H1 (cell line): ENCODE results near the gene SOX13. TPM values are rescaled to one million over a fixed set of nuclear protein-coding genes. Genes with fewer than 3 reads are reported as not detected.

Experiments used
- BRCA1 ChIP-seq: IDR thresholded peaks from 2 replicates; pipeline ENCODE4 v1.6.1; 2012; ENCODE audit warnings: low read depth, low read length, improper control_type of control experiment
- CHD2 ChIP-seq: IDR thresholded peaks from 2 replicates; pipeline ENCODE4 v1.6.1; 2012; ENCODE audit warnings: low read length, improper control_type of control experiment
- GTF2F1 ChIP-seq: IDR thresholded peaks from 2 replicates; pipeline ENCODE4 v1.6.1; 2012; ENCODE audit warnings: low read depth, low read length, improper control_type of control experiment, borderline replicate concordance
- JUN ChIP-seq: IDR thresholded peaks from 2 replicates; pipeline ENCODE4 v1.6.1; 2011; ENCODE audit warnings: low read depth, mild to moderate bottlenecking, improper control_type of control experiment, low read length
- POLR2A ChIP-seq, 2 experiments: IDR thresholded peaks; 1 replicate in 1 of 2; 2 replicates in 1 of 2; pipeline ENCODE4 v1.6.1; 2011; ENCODE audit warnings: low read depth in 2 of 2, low read length in 2 of 2, mild to moderate bottlenecking in 2 of 2; ENCODE audit errors: control extremely low read depth in 1 of 2
- POLR2AphosphoS5 ChIP-seq: IDR thresholded peaks from 2 replicates; pipeline ENCODE4 v1.6.1; 2011; ENCODE audit warnings: low read depth, low read length
- RFX5 ChIP-seq: IDR thresholded peaks from 2 replicates; pipeline ENCODE4 v1.6.1; 2011; ENCODE audit warnings: low read depth, low read length, improper control_type of control experiment, borderline replicate concordance
- SIX5 ChIP-seq: IDR thresholded peaks from 2 replicates; pipeline ENCODE4 v1.6.1; 2011; ENCODE audit warnings: mild to moderate bottlenecking, low read depth, low read length
- polyA plus RNA-seq, 7 experiments: library from polyadenylated mRNA; depleted of rRNA in 3 of 7; stranded (reverse) in 5 of 7; unstranded in 2 of 7; fragments of >200 nt in 5 of 7; fragments of 200-250 nt in 2 of 7; gene quantifications; 1 replicate in 5 of 7; 2 replicates in 1 of 7; 4 replicates in 1 of 7; pipeline versions ENCODE4 v1.2.1 to v1.2.3, GENCODE V29; 2011 to 2013; ENCODE audit warnings: missing spikeins in 2 of 7, mixed read lengths in 2 of 7
- total RNA-seq: library from RNA; stranded (reverse); fragmentation: NEBNext Ultra II Directional; extraction: Animal tissue kit (Norgen Biotek cat#: 25700); gene quantifications from 2 replicates; pipeline ENCODE4 v1.2.1, GENCODE V29; 2021
- TF ChIP-seq, protein P1 (sequence below): IDR thresholded peaks from 2 replicates; pipeline ENCODE4 v1.6.1; 2012; ENCODE audit warnings: low read length, inconsistent platforms
- TF ChIP-seq, protein P2 (sequence below), 3 experiments: IDR thresholded peaks; 1 replicate in 2 of 3; 2 replicates in 1 of 3; pipeline versions ENCODE4 v1.5.1 to v1.6.1; 2011; ENCODE audit warnings: low read length in 3 of 3, mild to moderate bottlenecking in 3 of 3, inconsistent platforms in 2 of 3, low read depth in 1 of 3, moderate library complexity in 1 of 3; ENCODE audit not compliant: insufficient read depth in 1 of 3; ENCODE audit errors: control extremely low read depth in 1 of 3

SOX13 gene
- total and polyA plus RNA-seq, 2 of the 8 experiments (the other 6 are each of a cell fraction or from before 2014, with no cell fraction given) = 113 to 173 TPM

DNA sequence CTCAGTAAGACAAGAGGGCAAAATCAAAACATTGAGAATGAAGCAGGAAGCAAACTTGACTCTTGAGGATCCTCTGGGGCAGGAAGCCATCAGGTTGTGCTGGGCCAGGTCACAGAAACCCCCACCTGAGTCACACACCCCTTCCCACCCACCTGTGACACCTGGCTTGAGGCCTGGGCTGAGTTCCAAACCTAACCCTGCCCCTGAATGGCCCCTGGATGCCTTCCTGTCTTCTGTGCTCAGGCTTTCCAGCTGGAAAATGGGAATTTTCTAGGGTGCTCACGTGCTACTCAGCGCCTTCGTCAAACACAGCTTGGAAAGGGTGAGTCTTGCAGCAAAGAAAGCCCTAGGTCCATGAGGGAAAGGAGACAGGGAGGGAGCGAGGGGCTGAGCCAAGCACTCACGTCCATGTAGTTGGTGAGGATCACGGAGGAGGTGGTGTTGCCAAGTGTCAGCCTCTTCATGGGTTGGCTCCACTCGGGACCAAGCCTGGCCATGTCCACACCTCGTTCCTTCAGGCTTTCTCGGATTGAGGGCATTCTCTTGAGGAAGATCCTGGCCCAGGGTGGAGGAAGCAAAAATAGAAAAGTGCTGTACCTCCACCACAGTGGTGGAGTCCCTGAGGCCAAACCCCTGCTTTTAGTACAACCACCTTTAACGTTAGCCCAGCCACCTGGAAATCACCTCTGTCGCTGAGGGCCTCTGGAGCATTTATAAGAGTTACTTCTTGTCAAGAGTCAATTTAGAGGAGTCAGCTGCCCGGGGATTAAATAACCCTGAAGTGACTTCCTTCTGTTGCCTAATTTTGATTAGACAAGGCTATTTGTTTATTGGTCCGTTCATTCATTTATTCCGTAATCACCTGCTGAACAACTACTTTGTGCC is 88.9 kb downstream of the SOX13 start (continued):
- TF ChIP-seq, protein P1, sequence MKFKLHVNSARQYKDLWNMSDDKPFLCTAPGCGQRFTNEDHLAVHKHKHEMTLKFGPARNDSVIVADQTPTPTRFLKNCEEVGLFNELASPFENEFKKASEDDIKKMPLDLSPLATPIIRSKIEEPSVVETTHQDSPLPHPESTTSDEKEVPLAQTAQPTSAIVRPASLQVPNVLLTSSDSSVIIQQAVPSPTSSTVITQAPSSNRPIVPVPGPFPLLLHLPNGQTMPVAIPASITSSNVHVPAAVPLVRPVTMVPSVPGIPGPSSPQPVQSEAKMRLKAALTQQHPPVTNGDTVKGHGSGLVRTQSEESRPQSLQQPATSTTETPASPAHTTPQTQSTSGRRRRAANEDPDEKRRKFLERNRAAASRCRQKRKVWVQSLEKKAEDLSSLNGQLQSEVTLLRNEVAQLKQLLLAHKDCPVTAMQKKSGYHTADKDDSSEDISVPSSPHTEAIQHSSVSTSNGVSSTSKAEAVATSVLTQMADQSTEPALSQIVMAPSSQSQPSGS = no peak
- TF ChIP-seq CHD2 = no peak
- no peak for TF ChIP-seq POLR2A (IDR thresholded peaks at IDR 0.05; ENCODE audit: control extremely low read depth in 1 of 2, low read depth in 2 of 2, low read length in 2 of 2)
- no peak for TF ChIP-seq JUN
- TF ChIP-seq BRCA1 = no peak
- no peak for TF ChIP-seq SIX5
- no peak for TF ChIP-seq GTF2F1
- no peak for TF ChIP-seq POLR2AphosphoS5
- TF ChIP-seq, protein P2, sequence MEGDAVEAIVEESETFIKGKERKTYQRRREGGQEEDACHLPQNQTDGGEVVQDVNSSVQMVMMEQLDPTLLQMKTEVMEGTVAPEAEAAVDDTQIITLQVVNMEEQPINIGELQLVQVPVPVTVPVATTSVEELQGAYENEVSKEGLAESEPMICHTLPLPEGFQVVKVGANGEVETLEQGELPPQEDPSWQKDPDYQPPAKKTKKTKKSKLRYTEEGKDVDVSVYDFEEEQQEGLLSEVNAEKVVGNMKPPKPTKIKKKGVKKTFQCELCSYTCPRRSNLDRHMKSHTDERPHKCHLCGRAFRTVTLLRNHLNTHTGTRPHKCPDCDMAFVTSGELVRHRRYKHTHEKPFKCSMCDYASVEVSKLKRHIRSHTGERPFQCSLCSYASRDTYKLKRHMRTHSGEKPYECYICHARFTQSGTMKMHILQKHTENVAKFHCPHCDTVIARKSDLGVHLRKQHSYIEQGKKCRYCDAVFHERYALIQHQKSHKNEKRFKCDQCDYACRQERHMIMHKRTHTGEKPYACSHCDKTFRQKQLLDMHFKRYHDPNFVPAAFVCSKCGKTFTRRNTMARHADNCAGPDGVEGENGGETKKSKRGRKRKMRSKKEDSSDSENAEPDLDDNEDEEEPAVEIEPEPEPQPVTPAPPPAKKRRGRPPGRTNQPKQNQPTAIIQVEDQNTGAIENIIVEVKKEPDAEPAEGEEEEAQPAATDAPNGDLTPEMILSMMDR (IDR thresholded peaks at IDR 0.05; ENCODE audit: control extremely low read depth in 1 of 3, insufficient read depth in 1 of 3, low read depth in 1 of 3, low read length in 3 of 3) = no peak
- no peak for TF ChIP-seq RFX5
